Testis (tissue), 3 donors: ENCODE data around the gene DTX3. TPM values are rescaled to one million over a fixed set of nuclear protein-coding genes. Genes with fewer than 3 reads are reported as not detected.
"Not testable (repeated sequence)": the region's sequence is repeated elsewhere in the genome, so short reads cannot be mapped to it uniquely, and the experiment has no call there.

Experiments used
- DNase-seq: peaks from one replicate; pipeline ENCODE4 v3.0.0-alpha.2; 2019
- H3K27ac ChIP-seq, 2 donors: fragments of 200-600 bp; sonication (generic); one replicate each; pipeline ENCODE4 v1.5.1; 2019
- H3K27me3 ChIP-seq: fragments of 200-600 bp; sonication (generic); one replicate; pipeline ENCODE4 v1.5.1; 2019
- H3K36me3 ChIP-seq: fragments of 200-600 bp; sonication (generic); one replicate; pipeline ENCODE4 v1.5.1; 2017; ENCODE audit warnings: low read depth; ENCODE audit errors: missing control alignments
- H3K4me1 ChIP-seq: fragments of 200-600 bp; sonication (generic); one replicate; pipeline ENCODE4 v1.5.1; 2019
- H3K4me3 ChIP-seq, 2 donors: fragments of 200-600 bp; sonication (generic); one replicate each; pipeline ENCODE4 v1.5.1; 2017 to 2019
- H3K9me3 ChIP-seq: fragments of 200-600 bp; sonication (generic); one replicate; pipeline ENCODE4 v1.5.1; 2017
- POLR2A ChIP-seq: fragments of 450-650 bp; IDR thresholded peaks from one replicate; pipeline ENCODE4 v1.6.1; 2017; ENCODE audit warnings: antibody characterized with exemption, mild to moderate bottlenecking, moderate library complexity
- WGBS, 2 donors: methylation state at CpG; one replicate each; pipeline ENCODE4 v1.1.5; 2018; 5-methylcytosine and 5-hydroxymethylcytosine counted together
- intact Hi-C: fragments of 100-400 bp; cut with DNase I; formaldehyde crosslinking; loops from one replicate; pipeline ENCODE4 v1.15.1; 2023; ENCODE audit warnings: low total_unique reads
- polyA plus RNA-seq: library from polyadenylated mRNA; stranded (reverse); fragments of 350-450 nt; fragmentation: Illumina TruSeq; extraction: RNeasy Lipid Tissue Mini Kit (QIAGEN cat#74804); gene quantifications from one replicate; pipeline ENCODE4 v1.2.3, GENCODE V29; 2014; ENCODE audit warnings: low read depth, low replicate concordance; ENCODE audit not compliant: insufficient read depth
- total RNA-seq, 2 donors: library from RNA; depleted of rRNA; stranded (reverse); fragments of >200 nt; gene quantifications; one replicate each; pipeline ENCODE4 v1.2.3, GENCODE V29; 2016
- TF ChIP-seq, protein P1 (sequence below), 3 experiments: fragments of 450-650 bp in 2 of 3; fragments of 200-600 bp in 1 of 3; sonication (generic) in 1 of 3; IDR thresholded peaks; one replicate each; pipeline ENCODE4 v1.5.1; 2016 to 2019; ENCODE audit warnings: antibody characterized with exemption in 3 of 3, mild to moderate bottlenecking in 2 of 3, moderate library complexity in 1 of 3

DTX3 gene
- total and polyA plus RNA-seq, 3 donors from 2014 or later = 37.9 to 60.4 (median 45.0) TPM

DNA sequence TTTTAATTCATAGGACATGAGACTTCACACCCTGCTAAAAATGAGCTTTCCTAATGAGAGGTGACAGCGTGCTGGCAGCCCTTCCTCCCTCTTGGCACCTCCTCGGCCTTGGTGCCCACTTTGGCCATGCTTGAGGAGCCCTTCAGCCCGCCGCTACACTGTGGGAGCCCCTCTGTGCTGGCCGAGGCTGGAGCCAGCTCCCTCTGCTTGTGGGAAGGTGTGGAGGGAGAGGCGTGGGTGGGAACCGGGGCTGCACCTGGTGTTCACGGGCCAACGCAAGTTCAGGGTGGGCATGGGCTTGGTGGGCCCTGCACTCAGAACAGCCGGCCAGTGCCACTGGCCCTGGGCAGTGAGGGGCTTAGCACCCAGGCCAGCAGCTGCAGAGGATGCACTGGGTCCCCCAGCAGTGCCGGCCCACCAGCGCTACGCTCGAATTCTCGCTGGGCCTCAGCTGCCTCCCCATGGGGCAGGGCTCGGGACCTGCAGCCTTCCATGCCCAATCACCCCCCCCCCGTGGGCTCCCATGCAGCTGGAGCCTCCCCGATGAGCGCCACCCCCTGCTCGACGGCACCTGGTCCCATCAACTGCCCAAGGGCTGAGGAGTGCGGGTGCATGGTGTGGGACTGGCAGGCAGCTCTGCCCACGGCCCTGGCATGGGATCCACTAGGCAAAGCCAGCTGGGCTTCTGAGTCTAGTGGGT lies 51.1 kb downstream of the DTX3 start:
- no peak for DNase-seq
- H3K4me3 ChIP-seq = no peak overlapping the region
- H3K36me3 ChIP-seq = no peaks in the 10 kb centered on the region
- H3K27ac ChIP-seq = no peak overlapping the region
- H3K9me3 ChIP-seq = no peaks in the 10 kb centered on the region
- no peaks in the 10 kb centered on the region for H3K4me1 ChIP-seq
- H3K27me3 ChIP-seq = no peaks in the 10 kb centered on the region
- intact Hi-C loops = no loop called here
- WGBS, 2 donors = 70 to 72% methylated on average over 9 to 23 of the region's 23 CpGs
- TF ChIP-seq, protein P1, sequence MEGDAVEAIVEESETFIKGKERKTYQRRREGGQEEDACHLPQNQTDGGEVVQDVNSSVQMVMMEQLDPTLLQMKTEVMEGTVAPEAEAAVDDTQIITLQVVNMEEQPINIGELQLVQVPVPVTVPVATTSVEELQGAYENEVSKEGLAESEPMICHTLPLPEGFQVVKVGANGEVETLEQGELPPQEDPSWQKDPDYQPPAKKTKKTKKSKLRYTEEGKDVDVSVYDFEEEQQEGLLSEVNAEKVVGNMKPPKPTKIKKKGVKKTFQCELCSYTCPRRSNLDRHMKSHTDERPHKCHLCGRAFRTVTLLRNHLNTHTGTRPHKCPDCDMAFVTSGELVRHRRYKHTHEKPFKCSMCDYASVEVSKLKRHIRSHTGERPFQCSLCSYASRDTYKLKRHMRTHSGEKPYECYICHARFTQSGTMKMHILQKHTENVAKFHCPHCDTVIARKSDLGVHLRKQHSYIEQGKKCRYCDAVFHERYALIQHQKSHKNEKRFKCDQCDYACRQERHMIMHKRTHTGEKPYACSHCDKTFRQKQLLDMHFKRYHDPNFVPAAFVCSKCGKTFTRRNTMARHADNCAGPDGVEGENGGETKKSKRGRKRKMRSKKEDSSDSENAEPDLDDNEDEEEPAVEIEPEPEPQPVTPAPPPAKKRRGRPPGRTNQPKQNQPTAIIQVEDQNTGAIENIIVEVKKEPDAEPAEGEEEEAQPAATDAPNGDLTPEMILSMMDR (IDR thresholded peaks at IDR 0.05) = no peak
- TF ChIP-seq POLR2A = no peak

DNA sequence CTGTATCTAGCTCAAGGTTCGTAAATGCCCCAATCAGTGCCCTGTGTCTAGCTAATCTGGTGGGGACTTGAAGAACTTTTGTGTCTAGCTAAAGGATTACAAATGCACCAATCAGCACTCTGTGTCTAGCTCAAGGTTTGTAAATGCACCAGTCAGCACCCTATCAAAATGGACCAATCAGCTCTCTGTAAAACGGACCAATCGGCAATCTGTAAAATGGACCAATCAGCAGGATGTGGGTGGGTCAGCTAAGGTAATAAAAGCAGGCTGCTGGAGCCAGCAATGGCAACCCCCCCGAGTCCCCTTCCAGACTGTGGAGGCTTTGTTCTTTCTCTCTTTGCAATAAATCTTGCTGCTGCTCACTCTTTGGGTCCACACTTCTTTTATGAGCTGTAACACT lies 51.8 kb downstream of the DTX3 start:
- DNase-seq, H3K9me3 ChIP-seq, H3K4me1 ChIP-seq, intact Hi-C loops, H3K27ac ChIP-seq, H3K27me3 ChIP-seq, H3K4me3 ChIP-seq, H3K36me3 ChIP-seq: not testable (repeated sequence)
- WGBS, 2 donors = 70 to 80% methylated on average over 4 of the region's 4 CpGs

DNA sequence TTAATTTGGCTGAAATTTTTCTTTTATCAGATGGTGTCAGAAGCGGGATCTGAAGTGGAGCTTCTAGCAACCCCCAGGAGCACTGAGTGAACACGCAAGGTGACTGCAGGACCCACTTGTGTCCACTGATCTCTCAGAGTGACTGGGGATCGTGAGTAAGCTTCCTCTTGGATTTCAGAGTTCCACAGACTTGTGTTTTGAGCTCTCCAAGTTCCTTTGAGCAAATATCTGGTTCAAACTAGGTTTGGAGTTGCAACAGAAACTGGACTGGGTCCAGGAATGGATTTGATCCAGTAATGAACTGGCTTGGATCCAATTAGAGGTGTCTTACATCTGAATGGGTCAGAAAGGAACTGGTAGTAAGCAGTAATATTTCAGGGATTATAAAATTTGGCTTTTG lies 53.1 kb downstream of the DTX3 start:
- TF ChIP-seq, protein P1 (IDR thresholded peaks at IDR 0.05) = no peak
- TF ChIP-seq POLR2A = no peak
- 52 to 60% methylated on average over 3 of the region's 3 CpGs for WGBS, 2 donors
- H3K36me3 ChIP-seq = no peaks in the 10 kb centered on the region
- no peak for DNase-seq
- H3K27ac ChIP-seq = no peak overlapping the region
- no peaks in the 10 kb centered on the region for H3K27me3 ChIP-seq
- intact Hi-C loops = no loop called here
- H3K4me3 ChIP-seq = no peak overlapping the region
- H3K4me1 ChIP-seq = no peaks in the 10 kb centered on the region
- no peaks in the 10 kb centered on the region for H3K9me3 ChIP-seq

DNA sequence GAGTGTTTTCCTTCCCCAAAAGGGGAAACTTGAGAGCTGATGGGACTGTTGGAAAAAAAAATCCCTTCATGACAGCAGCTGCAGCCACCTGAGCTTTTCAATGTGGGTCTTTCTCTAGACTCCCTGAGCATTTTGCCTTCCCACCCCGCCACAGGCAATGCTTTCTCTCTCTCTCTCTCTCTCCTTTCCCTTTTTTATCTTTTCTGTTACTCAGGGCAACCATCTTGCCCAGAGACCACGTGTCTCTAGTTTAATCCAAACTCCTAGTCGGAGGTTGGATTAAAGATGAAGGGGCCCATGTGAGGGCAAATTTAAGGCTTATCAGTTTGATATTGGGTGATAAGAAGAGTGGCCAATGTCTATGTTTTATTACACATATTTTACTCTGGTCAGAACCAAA lies 54.3 kb downstream of the DTX3 start:
- DNase-seq = no peak

More for the DNA sequence above, 54.3 kb downstream of the DTX3 start:
- TF ChIP-seq, protein P1 (IDR thresholded peaks at IDR 0.05) = no peak
- TF ChIP-seq POLR2A = no peak
- Histone ChIP-seq H3K27me3 (no peaks in the 10 kb centered on the region), H3K4me1 (no peaks in the 10 kb centered on the region), H3K4me3 (no peak overlapping the region), H3K36me3 (no peaks in the 10 kb centered on the region), H3K9me3 (no peaks in the 10 kb centered on the region), H3K27ac (no peak overlapping the region)
- intact Hi-C loops = no loop called here
- WGBS, 2 donors = 68 to 69% methylated on average over 3 of the region's 3 CpGs

Other genes with a start within 250 kb of the DTX3 start
- 10 to 100 TPM; 92.0 to 93.9 TPM for gene R3HDM2, start 173.8 kb upstream of the DTX3 start, total RNA-seq
- 54.6 TPM for gene R3HDM2, start 173.8 kb upstream of the DTX3 start, polyA plus RNA-seq
- 1 to 10 TPM; 1.8 to 3.1 TPM for gene INHBC, start 170.0 kb upstream of the DTX3 start, total RNA-seq
- 2.1 TPM for gene INHBC, start 170.0 kb upstream of the DTX3 start, polyA plus RNA-seq
- under 1 TPM; 0.24 to 0.25 TPM for gene INHBE, start 149.5 kb upstream of the DTX3 start, total RNA-seq
- 0.12 TPM for gene INHBE, start 149.5 kb upstream of the DTX3 start, polyA plus RNA-seq
- 10 to 100 TPM in 1 of 2 donors, 1 to 10 TPM in 1; 8.3 to 18.0 TPM for gene GLI1, start 145.0 kb upstream of the DTX3 start, total RNA-seq
- 9.3 TPM for gene GLI1, start 145.0 kb upstream of the DTX3 start, polyA plus RNA-seq
- gene ARHGAP9, start 125.0 kb upstream of the DTX3 start, total RNA-seq = 10 to 100 TPM; 24.8 to 29.2 TPM
- 111 TPM for gene ARHGAP9, start 125.0 kb upstream of the DTX3 start, polyA plus RNA-seq
- 100 to 1,000 TPM in 1 of 2 donors, 10 to 100 TPM in 1; 90.6 to 105 TPM for gene MARS1, start 116.8 kb upstream of the DTX3 start, total RNA-seq
- 144 TPM for gene MARS1, start 116.8 kb upstream of the DTX3 start, polyA plus RNA-seq
- 10 to 100 TPM; 44.2 to 45.6 TPM for gene DDIT3, start 84.3 kb upstream of the DTX3 start, total RNA-seq
- 63.9 TPM for gene DDIT3, start 84.3 kb upstream of the DTX3 start, polyA plus RNA-seq
- gene MBD6, start 82.0 kb upstream of the DTX3 start, total RNA-seq = 100 to 1,000 TPM in 1 of 2 donors, 10 to 100 TPM in 1; 84.7 to 130 TPM
- 86.6 TPM for gene MBD6, start 82.0 kb upstream of the DTX3 start, polyA plus RNA-seq
- gene DCTN2, start 57.6 kb upstream of the DTX3 start, total RNA-seq = 100 to 1,000 TPM; 109 to 122 TPM
- gene DCTN2, start 57.6 kb upstream of the DTX3 start, polyA plus RNA-seq = 196 TPM
- gene KIF5A, start 54.8 kb upstream of the DTX3 start, total RNA-seq = 1 to 10 TPM; 6.8 to 9.1 TPM
- 8.4 TPM for gene KIF5A, start 54.8 kb upstream of the DTX3 start, polyA plus RNA-seq
- gene PIP4K2C, start 13.6 kb upstream of the DTX3 start, total RNA-seq = 10 to 100 TPM; 47.6 to 54.6 TPM
- 78.0 TPM for gene PIP4K2C, start 13.6 kb upstream of the DTX3 start, polyA plus RNA-seq
- 10 to 100 TPM; 18.0 to 26.5 TPM for gene ARHGEF25, start 6.6 kb downstream of the DTX3 start, total RNA-seq
- gene ARHGEF25, start 6.6 kb downstream of the DTX3 start, polyA plus RNA-seq = 18.7 TPM
- 1 to 10 TPM; 2.3 to 3.2 TPM for gene B4GALNT1, start 28.4 kb downstream of the DTX3 start, total RNA-seq
- gene B4GALNT1, start 28.4 kb downstream of the DTX3 start, polyA plus RNA-seq = 1.8 TPM
- 100 to 1,000 TPM in 1 of 2 donors, 10 to 100 TPM in 1; 88.1 to 158 TPM for gene OS9, start 89.3 kb downstream of the DTX3 start, total RNA-seq
- 121 TPM for gene OS9, start 89.3 kb downstream of the DTX3 start, polyA plus RNA-seq
- gene AGAP2, start 133.9 kb downstream of the DTX3 start, total RNA-seq = 1 to 10 TPM; 2.7 to 3.2 TPM
- 1.9 TPM for gene AGAP2, start 133.9 kb downstream of the DTX3 start, polyA plus RNA-seq
- gene TSPAN31, start 140.2 kb downstream of the DTX3 start, total RNA-seq = 10 to 100 TPM; 25.4 to 33.0 TPM
- gene TSPAN31, start 140.2 kb downstream of the DTX3 start, polyA plus RNA-seq = 30.8 TPM
- gene CDK4, start 147.5 kb downstream of the DTX3 start, total RNA-seq = 10 to 100 TPM; 47.0 to 73.5 TPM
- gene CDK4, start 147.5 kb downstream of the DTX3 start, polyA plus RNA-seq = 64.4 TPM
- 10 to 100 TPM in 1 of 2 donors, 1 to 10 TPM in 1; 9.2 to 15.1 TPM for gene MARCHF9, start 150.3 kb downstream of the DTX3 start, total RNA-seq
- gene MARCHF9, start 150.3 kb downstream of the DTX3 start, polyA plus RNA-seq = 8.4 TPM
- gene CYP27B1, start 162.3 kb downstream of the DTX3 start, total RNA-seq = 10 to 100 TPM in 1 of 2 donors, 1 to 10 TPM in 1; 3.9 to 30.2 TPM
- gene CYP27B1, start 162.3 kb downstream of the DTX3 start, polyA plus RNA-seq = 2.2 TPM
- gene METTL1, start 167.3 kb downstream of the DTX3 start, total RNA-seq = 10 to 100 TPM; 16.7 to 22.8 TPM
- gene METTL1, start 167.3 kb downstream of the DTX3 start, polyA plus RNA-seq = 28.8 TPM
- 1 to 10 TPM; 8.4 to 8.7 TPM for gene EEF1AKMT3, start 167.8 kb downstream of the DTX3 start, total RNA-seq
- gene EEF1AKMT3, start 167.8 kb downstream of the DTX3 start, polyA plus RNA-seq = 5.5 TPM
- gene TSFM, start 178.0 kb downstream of the DTX3 start, total RNA-seq = 10 to 100 TPM; 26.9 to 30.0 TPM
- 51.2 TPM for gene TSFM, start 178.0 kb downstream of the DTX3 start, polyA plus RNA-seq
- gene AVIL, start 213.9 kb downstream of the DTX3 start, total RNA-seq = 1 to 10 TPM; 3.1 to 4.4 TPM
- gene AVIL, start 213.9 kb downstream of the DTX3 start, polyA plus RNA-seq = 6.0 TPM
- 100 to 1,000 TPM; 103 to 140 TPM for gene CTDSP2, start 241.9 kb downstream of the DTX3 start, total RNA-seq
- 123 TPM for gene CTDSP2, start 241.9 kb downstream of the DTX3 start, polyA plus RNA-seq